Brain microvascular endothelial cell (primary cell): ENCODE data around the gene SHCBP1L.
"Not testable (repeated sequence)": the region's sequence is repeated elsewhere in the genome, so short reads cannot be mapped to it uniquely, and the experiment has no call there.

Experiments
- DNase-seq: peaks from one replicate; pipeline ENCODE4 v3.0.0-alpha.2; 2020
- H3K27ac ChIP-seq: fragments of 250-450 bp; sonication (Bioruptor Pico); 2 replicates; pipeline ENCODE4 v1.5.1; 2020; ENCODE audit warnings: mild to moderate bottlenecking, moderate library complexity
- H3K27me3 ChIP-seq: fragments of 250-450 bp; sonication (Bioruptor Pico); replicated peaks from 2 replicates; pipeline ENCODE4 v1.5.1; 2020; ENCODE audit warnings: mild to moderate bottlenecking
- H3K36me3 ChIP-seq: fragments of 250-450 bp; sonication (Bioruptor Pico); replicated peaks from 2 replicates; pipeline ENCODE4 v1.5.1; 2020; ENCODE audit warnings: mild to moderate bottlenecking
- H3K4me3 ChIP-seq: 2 replicates; pipeline ENCODE4 v1.5.1; 2011; ENCODE audit warnings: low read depth, mild to moderate bottlenecking, control low read depth, low read length, moderate library complexity
- in situ Hi-C: cut with HindIII; loops from 2 replicates; pipeline ENCODE4 v1.10.0; 2017; ENCODE audit warnings: low sequenced_read_pairs, low pct_ligation_motif_present
- TF ChIP-seq, protein P1 (sequence below): IDR thresholded peaks from 2 replicates; pipeline ENCODE4 v1.5.1; 2011; ENCODE audit warnings: low read depth, mild to moderate bottlenecking, moderate library complexity, low read length, control low read depth, inconsistent platforms; ENCODE audit errors: missing control alignments

SHCBP1L gene

DNA sequence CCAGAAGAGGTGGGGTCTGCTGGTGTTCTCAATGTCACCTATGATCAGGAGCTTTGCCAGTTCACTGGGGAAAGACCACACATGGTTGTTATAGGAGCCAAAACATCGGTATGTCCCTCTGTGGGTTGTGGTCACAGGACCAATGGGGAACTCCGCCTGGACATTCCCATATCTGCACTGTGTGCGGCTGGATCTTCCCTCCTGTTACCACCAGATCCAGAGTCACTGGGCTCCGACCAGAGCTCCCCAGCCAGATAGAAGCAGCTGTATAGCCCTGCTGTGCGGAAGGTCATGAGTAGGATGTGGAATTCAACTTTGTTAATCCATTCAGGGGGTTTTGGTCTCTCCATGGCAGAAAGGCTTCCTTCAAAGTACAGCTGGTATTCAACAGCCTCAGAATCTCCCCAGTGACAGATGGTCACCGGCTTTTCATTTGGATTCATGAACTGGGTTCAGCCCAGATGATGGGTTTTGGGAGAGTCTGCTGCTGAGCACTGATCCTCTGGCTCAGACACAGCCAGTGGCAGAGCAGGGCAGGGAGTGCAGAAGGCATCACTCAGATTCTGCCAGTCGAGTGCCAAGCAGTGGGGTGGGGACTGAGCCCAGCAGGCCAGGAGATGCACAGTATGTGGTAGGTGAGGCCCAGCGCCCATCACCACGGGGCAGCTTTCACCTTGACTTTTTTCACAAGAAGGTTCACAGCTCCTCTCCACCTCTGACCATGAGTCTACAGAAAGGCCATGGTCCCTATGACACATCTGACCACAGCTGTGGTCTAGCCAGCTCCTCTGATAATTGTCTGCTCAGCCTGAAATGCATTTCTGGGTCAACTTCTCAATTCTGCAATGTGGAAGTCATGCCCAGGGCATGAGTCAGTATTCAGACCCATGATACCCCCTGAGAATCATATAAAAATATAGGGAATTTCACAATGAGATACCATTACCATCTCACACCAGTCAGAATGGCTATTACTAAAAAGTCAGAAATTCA, 2.9 kb upstream of the SHCBP1L start:
- peak; percentile 92 for DNase-seq
- H3K27me3 ChIP-seq: no peaks in the 10 kb centered on the region

DNA sequence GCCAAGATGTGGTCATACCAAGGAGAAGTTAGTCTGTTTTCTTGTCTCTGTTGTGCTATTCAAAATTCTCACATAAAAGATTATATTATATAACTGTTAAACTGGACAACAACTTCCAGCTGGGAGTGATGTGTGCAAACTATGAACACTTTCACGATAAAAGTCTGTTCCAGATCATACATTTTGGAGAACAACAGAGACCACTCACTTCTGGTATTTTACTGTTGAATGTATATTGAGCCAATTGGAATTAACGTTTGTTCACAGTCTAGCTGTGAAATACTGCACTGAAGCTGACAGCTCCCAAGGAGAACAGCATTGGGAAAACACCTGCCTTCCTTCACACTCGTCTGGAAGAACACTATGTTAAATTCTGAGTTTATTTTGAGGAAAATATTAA, 860 bp upstream of the SHCBP1L start:
- no peak for DNase-seq
- Histone ChIP-seq H3K27ac (no peak overlapping the region), H3K4me3 (no peak overlapping the region), H3K27me3 (no peaks in the 10 kb centered on the region), H3K36me3 (no peaks in the 10 kb centered on the region)
- TF ChIP-seq, protein P1, sequence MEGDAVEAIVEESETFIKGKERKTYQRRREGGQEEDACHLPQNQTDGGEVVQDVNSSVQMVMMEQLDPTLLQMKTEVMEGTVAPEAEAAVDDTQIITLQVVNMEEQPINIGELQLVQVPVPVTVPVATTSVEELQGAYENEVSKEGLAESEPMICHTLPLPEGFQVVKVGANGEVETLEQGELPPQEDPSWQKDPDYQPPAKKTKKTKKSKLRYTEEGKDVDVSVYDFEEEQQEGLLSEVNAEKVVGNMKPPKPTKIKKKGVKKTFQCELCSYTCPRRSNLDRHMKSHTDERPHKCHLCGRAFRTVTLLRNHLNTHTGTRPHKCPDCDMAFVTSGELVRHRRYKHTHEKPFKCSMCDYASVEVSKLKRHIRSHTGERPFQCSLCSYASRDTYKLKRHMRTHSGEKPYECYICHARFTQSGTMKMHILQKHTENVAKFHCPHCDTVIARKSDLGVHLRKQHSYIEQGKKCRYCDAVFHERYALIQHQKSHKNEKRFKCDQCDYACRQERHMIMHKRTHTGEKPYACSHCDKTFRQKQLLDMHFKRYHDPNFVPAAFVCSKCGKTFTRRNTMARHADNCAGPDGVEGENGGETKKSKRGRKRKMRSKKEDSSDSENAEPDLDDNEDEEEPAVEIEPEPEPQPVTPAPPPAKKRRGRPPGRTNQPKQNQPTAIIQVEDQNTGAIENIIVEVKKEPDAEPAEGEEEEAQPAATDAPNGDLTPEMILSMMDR: no peak
- in situ Hi-C loops: no loop called here

More for the DNA sequence above, 2.9 kb upstream of the SHCBP1L start:
- TF ChIP-seq, protein P1: no peak
- no peak overlapping the region for H3K4me3 ChIP-seq
- H3K27ac ChIP-seq: peak overlapping the region; percentile 61
- no peaks in the 10 kb centered on the region for H3K36me3 ChIP-seq
- in situ Hi-C loops: no loop called here

DNA sequence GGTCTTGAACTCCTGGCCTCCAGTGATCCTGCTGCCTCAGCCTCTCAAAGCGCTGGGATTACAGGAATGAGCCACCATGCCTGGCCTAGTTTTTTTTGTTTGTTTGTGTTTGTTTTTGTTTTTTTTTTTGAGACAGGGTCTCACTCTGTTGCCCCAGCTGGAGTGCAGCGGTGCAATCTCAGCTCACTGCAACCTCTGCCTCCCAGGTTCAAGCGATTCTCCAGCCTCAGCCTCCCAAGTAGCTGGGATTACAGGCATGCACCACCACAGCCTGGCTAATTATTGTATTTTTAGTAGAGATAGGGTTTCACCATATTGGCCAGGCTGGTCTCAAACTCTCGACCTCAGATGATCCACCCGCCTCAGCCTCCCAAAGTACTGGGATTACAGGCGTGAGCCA, 9.6 kb downstream of the SHCBP1L start:
- H3K27me3 ChIP-seq, in situ Hi-C loops, DNase-seq, H3K27ac ChIP-seq, H3K36me3 ChIP-seq, H3K4me3 ChIP-seq: not testable (repeated sequence)

DNA sequence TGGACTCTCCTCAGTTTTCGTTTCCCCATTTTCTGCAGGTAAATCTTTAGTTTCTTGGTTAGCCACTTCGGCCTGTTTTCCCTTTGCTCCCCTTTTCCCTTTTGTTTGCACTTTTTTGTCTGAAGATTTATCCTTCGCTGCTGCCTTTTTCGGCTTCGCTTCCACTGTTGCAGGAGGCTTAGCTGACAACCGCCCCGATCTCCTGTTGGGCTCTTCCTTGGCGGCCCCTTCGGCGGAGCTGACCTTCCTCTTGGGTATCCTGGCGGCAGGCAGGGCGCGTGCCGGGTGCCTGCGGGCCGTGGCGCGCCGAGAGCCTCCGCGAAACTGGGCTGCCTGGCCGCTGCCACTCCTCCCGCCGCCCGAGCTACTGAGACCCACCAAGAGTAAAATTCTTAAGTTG, 10.8 kb downstream of the SHCBP1L start:
- DNase-seq, in situ Hi-C loops, H3K36me3 ChIP-seq, H3K27ac ChIP-seq, H3K27me3 ChIP-seq: not testable (repeated sequence)
- H3K4me3 ChIP-seq: peak overlapping the region; percentile 40

DNA sequence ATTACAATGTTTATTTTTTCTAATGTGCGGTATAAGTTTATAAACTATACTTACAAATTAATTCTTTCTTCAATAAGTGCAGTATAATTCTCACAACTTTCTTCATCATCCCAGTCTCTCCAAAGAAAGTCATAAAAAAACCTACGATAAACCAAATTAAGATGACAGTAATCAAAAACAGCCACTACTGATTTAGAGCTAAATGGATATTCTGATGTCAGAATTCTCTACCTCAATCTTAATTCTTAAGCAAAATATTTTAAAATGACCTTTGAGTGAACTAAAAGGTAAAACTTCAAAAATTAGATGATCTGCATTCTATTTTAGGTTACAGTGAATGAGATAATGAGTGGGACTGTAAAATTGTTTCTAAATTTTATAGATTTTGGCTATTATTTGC, 13.6 kb downstream of the SHCBP1L start:
- Histone ChIP-seq H3K27me3 (no peaks in the 10 kb centered on the region), H3K36me3 (no peaks in the 10 kb centered on the region), H3K4me3 (no peak overlapping the region), H3K27ac (no peak overlapping the region)
- in situ Hi-C loops: no loop called here
- no peak for DNase-seq
- TF ChIP-seq, protein P1: no peak

DNA sequence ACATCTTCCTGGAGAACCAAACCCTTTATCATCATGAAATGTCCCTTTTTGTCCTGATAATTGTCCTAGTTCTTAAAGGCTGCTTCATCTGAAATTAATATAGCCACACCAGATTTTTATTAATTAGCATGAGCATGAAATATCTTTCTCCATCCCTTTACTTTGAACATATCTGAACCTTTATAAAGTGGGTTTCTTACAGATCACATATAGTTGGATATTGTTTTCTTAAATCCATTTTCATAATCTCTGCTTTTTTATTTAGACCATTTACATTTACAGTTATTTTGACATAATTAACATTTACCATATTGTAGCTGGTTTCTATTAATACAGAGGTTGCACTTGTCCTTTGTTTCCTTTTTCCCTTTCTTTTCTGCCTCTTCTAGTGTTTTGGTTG, 17.2 kb downstream of the SHCBP1L start:
- Histone ChIP-seq H3K4me3 (no peak overlapping the region), H3K27ac (no peak overlapping the region), H3K36me3 (no peaks in the 10 kb centered on the region), H3K27me3 (no peaks in the 10 kb centered on the region)
- DNase-seq: no peak
- TF ChIP-seq, protein P1: no peak
- in situ Hi-C loops: no loop called here

DNA sequence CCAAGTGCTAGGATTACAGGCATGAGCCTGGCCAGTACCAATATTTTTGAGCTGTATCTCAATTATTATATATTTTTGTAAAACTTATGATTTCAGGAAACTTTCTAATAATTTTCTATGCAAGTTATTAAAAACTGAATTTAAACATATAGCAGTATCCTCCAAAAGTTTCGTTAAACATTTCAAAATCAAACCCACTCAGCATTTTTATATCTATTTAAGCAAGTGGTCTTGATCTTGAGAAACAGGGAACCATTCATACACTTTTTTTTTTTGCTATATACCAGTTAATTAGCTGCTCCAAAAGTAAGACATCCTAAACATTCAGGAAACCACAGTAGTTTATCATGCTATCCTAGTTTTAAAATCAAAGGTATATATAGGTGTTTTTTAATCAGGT, 22.0 kb downstream of the SHCBP1L start:
- TF ChIP-seq, protein P1: no peak
- in situ Hi-C loops: no loop called here
- no peak overlapping the region for H3K4me3 ChIP-seq
- no peak overlapping the region for H3K27ac ChIP-seq
- DNase-seq: no peak
- no peaks in the 10 kb centered on the region for H3K27me3 ChIP-seq
- H3K36me3 ChIP-seq: no peaks in the 10 kb centered on the region
